ENCODE results near the gene FGF19.

DNA sequence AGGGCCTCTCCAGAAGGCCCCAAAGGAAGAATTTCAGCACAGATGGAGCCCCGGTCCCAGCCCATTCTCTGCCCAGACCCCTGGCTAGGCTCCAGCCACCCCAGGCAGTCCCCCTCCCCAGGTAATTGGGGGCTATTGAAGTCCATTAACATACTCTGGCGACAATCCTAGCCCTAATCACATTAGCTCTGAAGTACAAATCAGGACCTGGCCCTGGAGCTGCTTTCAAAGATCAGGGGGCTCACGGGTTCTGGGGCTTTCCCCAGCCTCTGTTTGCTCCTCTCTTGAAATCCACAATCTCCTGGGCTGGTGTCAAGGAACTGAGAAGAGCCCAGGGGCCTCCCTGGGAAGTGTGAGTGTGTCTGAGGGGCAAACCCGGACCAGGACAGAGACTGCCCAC, 49.1 kb upstream of the FGF19 start:
- no peak for TF ChIP-seq CTCF (conservative IDR thresholded peaks at IDR 0.05 in 1 of 2, IDR thresholded peaks at IDR 0.05 in 1 of 2; ENCODE audit: low read depth in 1 of 2, low read length in 2 of 2)
- no peak for TF ChIP-seq EZH2 (IDR thresholded peaks at IDR 0.05; ENCODE audit: low read length, missing control alignments)

Measured in fibroblast of lung (primary cell).